Uterus (tissue), 4 donors: ENCODE measurements around the gene LRP10. TPM values are rescaled to one million over a fixed set of nuclear protein-coding genes. Genes with fewer than 3 reads are reported as not detected.
A peak's percentile ranks its signal among the peaks of the same experiment; 100 is the strongest.
"Not testable (repeated sequence)": the region's sequence is repeated elsewhere in the genome, so short reads cannot be mapped to it uniquely, and the experiment has no call there.

Experiments used
- DNase-seq, 2 donors: peaks; one replicate each; pipeline ENCODE4 v3.0.0-alpha.2; 2019 to 2020
- H3K27ac ChIP-seq, 2 donors: fragments of 200-600 bp; sonication (generic); 1 replicate in 1 of 2; 2 replicates in 1 of 2; pipeline ENCODE4 v1.5.1; 2016 to 2018
- H3K27me3 ChIP-seq, 2 donors: fragments of 200-600 bp; sonication (generic); one replicate each; pipeline ENCODE4 v1.5.1; 2018 to 2019; ENCODE audit warnings: control low read depth in 1 of 2
- H3K36me3 ChIP-seq, 2 donors: fragments of 200-600 bp; sonication (generic); one replicate each; pipeline ENCODE4 v1.5.1; 2019; ENCODE audit warnings: control low read depth in 1 of 2
- H3K4me1 ChIP-seq, 2 donors: fragments of 200-600 bp; sonication (generic); one replicate each; pipeline ENCODE4 v1.5.1; 2018 to 2019; ENCODE audit warnings: control low read depth in 1 of 2
- H3K4me3 ChIP-seq, 2 donors: fragments of 200-600 bp; sonication (generic); 1 replicate in 1 of 2; 2 replicates in 1 of 2; pipeline ENCODE4 v1.5.1; 2018 to 2019; ENCODE audit warnings: mild to moderate bottlenecking in 1 of 2
- H3K9me3 ChIP-seq, 2 donors: fragments of 200-600 bp; sonication (generic); one replicate each; pipeline ENCODE4 v1.5.1; 2019; ENCODE audit warnings: control low read depth in 1 of 2
- CTCF ChIP-seq, 4 experiments: fragments of 200-600 bp in 2 of 4; fragments of 450-650 bp in 2 of 4; sonication (generic) in 2 of 4; IDR thresholded peaks; one replicate each; pipeline ENCODE4 v1.5.1; 2016 to 2019; ENCODE audit warnings: antibody characterized with exemption in 4 of 4, mild to moderate bottlenecking in 2 of 4, moderate library complexity in 1 of 4
- POLR2A ChIP-seq, 2 donors: fragments of 450-650 bp; IDR thresholded peaks; one replicate each; pipeline ENCODE4 v1.6.1; 2016; ENCODE audit warnings: antibody characterized with exemption in 2 of 2, mild to moderate bottlenecking in 1 of 2, moderate library complexity in 1 of 2
- intact Hi-C: fragments of 100-400 bp; cut with DNase I; formaldehyde crosslinking; loops from one replicate; pipeline ENCODE4 v1.15.1; 2023; ENCODE audit warnings: low total_unique reads
- total RNA-seq, 4 donors: library from RNA; depleted of rRNA in 3 of 4; stranded (reverse); fragments of >200 nt in 3 of 4; gene quantifications; one replicate each; pipeline versions ENCODE4 v1.1.0 to v1.2.4, GENCODE V29; 2014 to 2023
- donor health status: DM: yes; HTN: yes; CAD: no.

Gene LRP10
- total RNA-seq, 4 donors from 2014 or later, result 27.4 to 140 (median 37.5) TPM

- DNase-seq, result peak in 1 of 2 donors; percentile 42
- intact Hi-C loops, result no loop called here
These were observed 23.7 kb upstream of the LRP10 start for GRCh38 chr14:22847661-22848341.

GRCh38 chr14:22848351-22849164 lies 23.0 kb upstream of the LRP10 start:
- peak; percentile 91 to 93 for DNase-seq
- Histone ChIP-seq H3K36me3 (no peaks in the 10 kb centered on the region), H3K4me1 (peaks cover 39 to 69% of the 10 kb centered on the region in 2 donors), H3K9me3 (no peaks in the 10 kb centered on the region), H3K27ac (peak overlapping the region; percentile 96 to 100), H3K4me3 (peak overlapping the region; percentile 3 to 14), H3K27me3 (no peaks in the 10 kb centered on the region)
- no peak for TF ChIP-seq CTCF (IDR thresholded peaks at IDR 0.05)
- TF ChIP-seq POLR2A (IDR thresholded peaks at IDR 0.05), result no peak
- intact Hi-C loops, result no loop called here

More at GRCh38 chr14:22847661-22848341, 23.7 kb upstream of the LRP10 start:
- Histone ChIP-seq H3K4me1 (peaks cover 38 to 69% of the 10 kb centered on the region in 2 donors), H3K36me3 (no peaks in the 10 kb centered on the region), H3K9me3 (no peaks in the 10 kb centered on the region), H3K27me3 (no peaks in the 10 kb centered on the region), H3K4me3 (peak overlapping the region in 1 of 2 donors; percentile 2), H3K27ac (peak overlapping the region; percentile 96 to 100)
- TF ChIP-seq POLR2A (IDR thresholded peaks at IDR 0.05), result no peak
- TF ChIP-seq CTCF (IDR thresholded peaks at IDR 0.05), result no peak

- H3K4me3 ChIP-seq, result peak overlapping the region; percentile 3 to 14
- H3K27me3 ChIP-seq, result no peaks in the 10 kb centered on the region
- no peaks in the 10 kb centered on the region for H3K36me3 ChIP-seq
- no peaks in the 10 kb centered on the region for H3K9me3 ChIP-seq
- H3K27ac ChIP-seq, result peak overlapping the region; percentile 96 to 100
- DNase-seq, result peak; percentile 80 to 85
- TF ChIP-seq CTCF (IDR thresholded peaks at IDR 0.05) (no peak), POLR2A (IDR thresholded peaks at IDR 0.05) (peak in 1 of 2 donors; percentile 9)
- peaks cover 39 to 69% of the 10 kb centered on the region in 2 donors for H3K4me1 ChIP-seq
- intact Hi-C loops, result no loop called here
These were observed 22.2 kb upstream of the LRP10 start for GRCh38 chr14:22849212-22849819.

- Histone ChIP-seq H3K4me1 (peaks cover 28 to 53% of the 10 kb centered on the region in 2 donors), H3K27me3 (no peaks in the 10 kb centered on the region), H3K27ac (peak overlapping the region; percentile 96 to 100), H3K36me3 (no peaks in the 10 kb centered on the region), H3K4me3 (no peak overlapping the region), H3K9me3 (no peaks in the 10 kb centered on the region)
- DNase-seq, result peak; percentile 94
- TF ChIP-seq POLR2A (IDR thresholded peaks at IDR 0.05) (peak; percentile 31 to 41), CTCF (IDR thresholded peaks at IDR 0.05) (no peak)
- intact Hi-C loops, result loop anchor here (10.0 kb wide), 1 partner anchor 286 kb away; no protein-coding TSS in a partner anchor
These were observed 20.4 kb upstream of the LRP10 start for GRCh38 chr14:22850944-22851764.

- intact Hi-C loops, result loop anchor here (10.0 kb wide), 1 partner anchor 287 kb away; no protein-coding TSS in a partner anchor
- H3K9me3 ChIP-seq, H3K4me3 ChIP-seq, H3K27me3 ChIP-seq, H3K36me3 ChIP-seq, DNase-seq: not testable (repeated sequence)
- Histone ChIP-seq H3K27ac (peak overlapping the region; percentile 96 to 100), H3K4me1 (peaks cover 18 to 43% of the 10 kb centered on the region in 2 donors)
These were observed 19.4 kb upstream of the LRP10 start for GRCh38 chr14:22852178-22852577.
